ENCODE results near the gene CHN2. TPM values are rescaled to one million over a fixed set of nuclear protein-coding genes. Genes with fewer than 3 reads are reported as not detected.

Gene CHN2
- total RNA-seq, 1 experiment from 2014 or later = 0.15 TPM

DNA sequence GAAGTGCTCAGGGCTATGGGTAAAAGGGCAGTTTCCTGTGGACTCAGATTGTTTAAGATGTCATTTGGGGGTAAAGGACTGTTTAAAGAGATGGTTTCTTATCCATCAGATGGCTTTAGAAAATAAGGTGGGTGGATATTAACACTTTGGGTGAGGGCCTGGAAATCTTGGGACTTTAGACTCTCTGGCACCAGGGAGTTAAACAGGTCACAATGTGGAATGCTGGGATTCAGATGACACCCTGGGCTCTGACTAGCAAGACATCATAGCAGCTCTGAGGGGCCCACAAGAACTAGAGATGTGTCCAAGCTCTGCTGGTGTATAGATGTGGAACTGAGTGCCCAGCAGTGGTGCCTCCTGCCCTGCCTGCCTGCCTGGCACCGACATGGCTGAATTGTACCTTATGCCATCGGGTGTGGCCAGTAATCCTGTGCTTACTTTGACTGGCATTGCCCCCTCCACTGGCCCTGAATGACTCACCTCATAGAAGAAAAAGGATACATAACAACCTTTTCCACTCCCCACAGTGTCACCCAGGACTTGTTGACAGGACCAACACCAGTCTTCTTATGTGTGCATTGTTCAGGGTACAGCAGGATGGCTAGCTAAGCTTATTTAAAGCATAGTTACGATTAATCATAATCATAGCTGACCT is 269.1 kb downstream of the CHN2 start:
- Histone ChIP-seq H3K4me3 (ENCODE audit: low read depth in 2 of 2, low read length in 2 of 2) (no peak overlapping the region), H3K27ac (ENCODE audit: low read length) (no peak overlapping the region), H3K4me1 (ENCODE audit: control insufficient read depth, insufficient read depth, low read length) (no peaks in the 10 kb centered on the region), H3K36me3 (ENCODE audit: control insufficient read depth, insufficient read depth, low read length) (no peaks in the 10 kb centered on the region), H3K27me3 (ENCODE audit: control insufficient read depth, insufficient read depth, low read length) (peaks cover 35% of the 10 kb centered on the region), H3K9me3 (ENCODE audit: control insufficient read depth, insufficient read depth, low read depth, low read length) (no peaks in the 10 kb centered on the region)
- DNase-seq (ENCODE audit: low read depth, low spot score) = no peak
- no peak for TF ChIP-seq SIN3A (IDR thresholded peaks at IDR 0.05; ENCODE audit: borderline replicate concordance, insufficient read depth, low read depth, low read length)
- TF ChIP-seq, protein P1, sequence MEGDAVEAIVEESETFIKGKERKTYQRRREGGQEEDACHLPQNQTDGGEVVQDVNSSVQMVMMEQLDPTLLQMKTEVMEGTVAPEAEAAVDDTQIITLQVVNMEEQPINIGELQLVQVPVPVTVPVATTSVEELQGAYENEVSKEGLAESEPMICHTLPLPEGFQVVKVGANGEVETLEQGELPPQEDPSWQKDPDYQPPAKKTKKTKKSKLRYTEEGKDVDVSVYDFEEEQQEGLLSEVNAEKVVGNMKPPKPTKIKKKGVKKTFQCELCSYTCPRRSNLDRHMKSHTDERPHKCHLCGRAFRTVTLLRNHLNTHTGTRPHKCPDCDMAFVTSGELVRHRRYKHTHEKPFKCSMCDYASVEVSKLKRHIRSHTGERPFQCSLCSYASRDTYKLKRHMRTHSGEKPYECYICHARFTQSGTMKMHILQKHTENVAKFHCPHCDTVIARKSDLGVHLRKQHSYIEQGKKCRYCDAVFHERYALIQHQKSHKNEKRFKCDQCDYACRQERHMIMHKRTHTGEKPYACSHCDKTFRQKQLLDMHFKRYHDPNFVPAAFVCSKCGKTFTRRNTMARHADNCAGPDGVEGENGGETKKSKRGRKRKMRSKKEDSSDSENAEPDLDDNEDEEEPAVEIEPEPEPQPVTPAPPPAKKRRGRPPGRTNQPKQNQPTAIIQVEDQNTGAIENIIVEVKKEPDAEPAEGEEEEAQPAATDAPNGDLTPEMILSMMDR (IDR thresholded peaks at IDR 0.05) = no peak
- TF ChIP-seq, protein P2, sequence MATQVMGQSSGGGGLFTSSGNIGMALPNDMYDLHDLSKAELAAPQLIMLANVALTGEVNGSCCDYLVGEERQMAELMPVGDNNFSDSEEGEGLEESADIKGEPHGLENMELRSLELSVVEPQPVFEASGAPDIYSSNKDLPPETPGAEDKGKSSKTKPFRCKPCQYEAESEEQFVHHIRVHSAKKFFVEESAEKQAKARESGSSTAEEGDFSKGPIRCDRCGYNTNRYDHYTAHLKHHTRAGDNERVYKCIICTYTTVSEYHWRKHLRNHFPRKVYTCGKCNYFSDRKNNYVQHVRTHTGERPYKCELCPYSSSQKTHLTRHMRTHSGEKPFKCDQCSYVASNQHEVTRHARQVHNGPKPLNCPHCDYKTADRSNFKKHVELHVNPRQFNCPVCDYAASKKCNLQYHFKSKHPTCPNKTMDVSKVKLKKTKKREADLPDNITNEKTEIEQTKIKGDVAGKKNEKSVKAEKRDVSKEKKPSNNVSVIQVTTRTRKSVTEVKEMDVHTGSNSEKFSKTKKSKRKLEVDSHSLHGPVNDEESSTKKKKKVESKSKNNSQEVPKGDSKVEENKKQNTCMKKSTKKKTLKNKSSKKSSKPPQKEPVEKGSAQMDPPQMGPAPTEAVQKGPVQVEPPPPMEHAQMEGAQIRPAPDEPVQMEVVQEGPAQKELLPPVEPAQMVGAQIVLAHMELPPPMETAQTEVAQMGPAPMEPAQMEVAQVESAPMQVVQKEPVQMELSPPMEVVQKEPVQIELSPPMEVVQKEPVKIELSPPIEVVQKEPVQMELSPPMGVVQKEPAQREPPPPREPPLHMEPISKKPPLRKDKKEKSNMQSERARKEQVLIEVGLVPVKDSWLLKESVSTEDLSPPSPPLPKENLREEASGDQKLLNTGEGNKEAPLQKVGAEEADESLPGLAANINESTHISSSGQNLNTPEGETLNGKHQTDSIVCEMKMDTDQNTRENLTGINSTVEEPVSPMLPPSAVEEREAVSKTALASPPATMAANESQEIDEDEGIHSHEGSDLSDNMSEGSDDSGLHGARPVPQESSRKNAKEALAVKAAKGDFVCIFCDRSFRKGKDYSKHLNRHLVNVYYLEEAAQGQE (IDR thresholded peaks at IDR 0.05; ENCODE audit: insufficient read depth in 1 of 2, low read depth in 2 of 2, low read length in 1 of 2) = no peak
- no peak for TF ChIP-seq TCF7L2 (IDR thresholded peaks at IDR 0.05; ENCODE audit: low read depth, low read length)
- TF ChIP-seq POLR2AphosphoS5 (IDR thresholded peaks at IDR 0.05; ENCODE audit: low read depth, low read length) = no peak
- intact Hi-C loops (cut with micrococcal nuclease; ENCODE audit: unreplicated experiment) (no loop called here), in situ Hi-C loops (cut with HindIII; ENCODE audit: low pct_unique_long_range_greater_than_20kb, low sequenced_read_pairs) (no loop called here)
- ATAC-seq = no peak
- BruUV-seq (replicated peaks) = no TSS peak
- ChIA-PET CTCF (no interaction called here), POLR2A (no interaction called here)

DNA sequence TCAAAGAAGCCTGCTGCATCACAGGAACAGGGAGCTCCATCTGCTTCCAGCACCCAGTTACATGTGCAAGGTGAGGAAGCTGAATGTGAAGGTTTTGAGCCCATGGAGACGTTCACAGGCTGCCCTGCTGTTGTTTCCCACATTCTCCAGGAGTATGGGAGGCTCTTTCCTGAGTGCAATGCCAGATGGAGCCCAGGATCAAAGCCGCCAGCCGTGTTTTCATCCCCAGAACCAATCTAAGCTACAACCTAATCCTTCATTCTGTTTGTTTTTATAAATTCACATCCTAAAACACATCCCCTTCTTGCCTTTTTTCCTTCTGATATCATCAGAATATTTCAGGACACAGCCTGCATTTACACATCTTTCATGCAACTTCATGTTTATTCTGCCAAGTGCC is 270.2 kb downstream of the CHN2 start:
- no TSS peak for BruUV-seq (replicated peaks)
- ChIA-PET CTCF (no interaction called here), POLR2A (no interaction called here)
- DNase-seq (ENCODE audit: low read depth, low spot score) = no peak
- TF ChIP-seq, protein P1 (IDR thresholded peaks at IDR 0.05) = no peak
- TF ChIP-seq SIN3A (IDR thresholded peaks at IDR 0.05; ENCODE audit: borderline replicate concordance, insufficient read depth, low read depth, low read length) (no peak), TCF7L2 (IDR thresholded peaks at IDR 0.05; ENCODE audit: low read depth, low read length) (no peak), POLR2AphosphoS5 (IDR thresholded peaks at IDR 0.05; ENCODE audit: low read depth, low read length) (no peak)
- TF ChIP-seq, protein P2 (IDR thresholded peaks at IDR 0.05; ENCODE audit: insufficient read depth in 1 of 2, low read depth in 2 of 2, low read length in 1 of 2) = no peak
- Histone ChIP-seq H3K4me3 (ENCODE audit: low read depth in 2 of 2, low read length in 2 of 2) (no peak overlapping the region), H3K36me3 (ENCODE audit: control insufficient read depth, insufficient read depth, low read length) (no peaks in the 10 kb centered on the region), H3K4me1 (ENCODE audit: control insufficient read depth, insufficient read depth, low read length) (no peaks in the 10 kb centered on the region), H3K9me3 (ENCODE audit: control insufficient read depth, insufficient read depth, low read depth, low read length) (no peaks in the 10 kb centered on the region), H3K27me3 (ENCODE audit: control insufficient read depth, insufficient read depth, low read length) (peaks cover 38% of the 10 kb centered on the region), H3K27ac (ENCODE audit: low read length) (no peak overlapping the region)
- no peak for ATAC-seq
- in situ Hi-C loops (cut with HindIII; ENCODE audit: low pct_unique_long_range_greater_than_20kb, low sequenced_read_pairs) (no loop called here), intact Hi-C loops (cut with micrococcal nuclease; ENCODE audit: unreplicated experiment) (no loop called here)

All from Panc1 (cell line).